Aorta (tissue), 5 donors: ENCODE results near the gene MUSTN1. TPM values are rescaled to one million over a fixed set of nuclear protein-coding genes. Genes with fewer than 3 reads are reported as not detected.
A peak's percentile ranks its signal among the peaks of the same experiment; 100 is the strongest.

Source experiments
- ATAC-seq: fragments of 200-7000 bp; cut with Tn5 transposase; one replicate; pipeline ENCODE4 v1.9.1; 2022; ENCODE audit warnings: moderate library complexity; ENCODE audit not compliant: low FRiP score
- DNase-seq, 2 donors: peaks; one replicate each; pipeline ENCODE4 v3.0.0-alpha.2; 2020
- H3K27ac ChIP-seq, 2 donors: one replicate each; pipeline ENCODE4 v1.5.1; 2013; ENCODE audit warnings: low read length in 2 of 2, mild to moderate bottlenecking in 2 of 2, moderate library complexity in 2 of 2, control low read depth in 1 of 2, inconsistent platforms in 1 of 2, low read depth in 1 of 2
- H3K27me3 ChIP-seq, 2 donors: one replicate each; pipeline ENCODE4 v1.6.1; 2013; ENCODE audit warnings: control low read depth in 1 of 2, low read length in 1 of 2, mild to moderate bottlenecking in 1 of 2, moderate library complexity in 1 of 2; ENCODE audit not compliant: insufficient read depth in 2 of 2, control insufficient read depth in 1 of 2
- H3K36me3 ChIP-seq, 2 donors: one replicate each; pipeline ENCODE4 v1.6.1; 2013; ENCODE audit warnings: control low read depth in 1 of 2, low read length in 1 of 2, mild to moderate bottlenecking in 1 of 2; ENCODE audit not compliant: insufficient read depth in 2 of 2, control insufficient read depth in 1 of 2
- H3K4me1 ChIP-seq, 2 donors: one replicate each; pipeline ENCODE4 v1.6.1; 2013; ENCODE audit warnings: low read length in 2 of 2, control low read depth in 1 of 2, mild to moderate bottlenecking in 1 of 2, moderate library complexity in 1 of 2; ENCODE audit not compliant: insufficient read depth in 2 of 2, control insufficient read depth in 1 of 2
- H3K4me3 ChIP-seq, 2 donors: one replicate each; pipeline ENCODE4 v1.5.1; 2013; ENCODE audit warnings: low read length in 2 of 2, control low read depth in 1 of 2, mild to moderate bottlenecking in 1 of 2
- H3K9me3 ChIP-seq: one replicate; pipeline ENCODE4 v1.6.1; 2013; ENCODE audit warnings: mild to moderate bottlenecking, low read length; ENCODE audit not compliant: control insufficient read depth
- whole genome bisulfite sequencing, 2 donors: extraction: QIAGEN DNeasy Blood & Tissue Kit; methylation state at CpG; one replicate each; pipeline ENCODE4 v1.1.7; 2013; 5-methylcytosine and 5-hydroxymethylcytosine counted together
- intact Hi-C, 2 donors: fragments of 100-400 bp; cut with DNase I; formaldehyde crosslinking; loops; one replicate each; pipeline versions ENCODE4 v1.14.2 to v1.15.0; 2022
- polyA plus RNA-seq, 2 donors: library from polyadenylated mRNA; stranded (reverse); fragments of 200-250 nt; gene quantifications; one replicate each; pipeline ENCODE4 v1.2.3, GENCODE V29; 2013
- total RNA-seq, 2 donors: library from RNA; stranded (reverse); fragmentation: NEBNext Ultra II Directional; extraction: Animal tissue kit (Norgen Biotek cat#: 25700); gene quantifications; one replicate each; pipeline ENCODE4 v1.2.1, GENCODE V29; 2021
- donor health status: healthy with polysubstance abuse.
- donor health status: Bipolar disorder and iron deficiency.
- donor health status: DM: no; HTN: no; CAD: no.
- donor health status: DM: no; HTN: no; CAD: no.
- donor health status: DM: yes; HTN: yes; CAD: no.

MUSTN1 gene
- total and polyA plus RNA-seq, 4 donors = 29.7 to 474 (median 71.7) TPM

DNA sequence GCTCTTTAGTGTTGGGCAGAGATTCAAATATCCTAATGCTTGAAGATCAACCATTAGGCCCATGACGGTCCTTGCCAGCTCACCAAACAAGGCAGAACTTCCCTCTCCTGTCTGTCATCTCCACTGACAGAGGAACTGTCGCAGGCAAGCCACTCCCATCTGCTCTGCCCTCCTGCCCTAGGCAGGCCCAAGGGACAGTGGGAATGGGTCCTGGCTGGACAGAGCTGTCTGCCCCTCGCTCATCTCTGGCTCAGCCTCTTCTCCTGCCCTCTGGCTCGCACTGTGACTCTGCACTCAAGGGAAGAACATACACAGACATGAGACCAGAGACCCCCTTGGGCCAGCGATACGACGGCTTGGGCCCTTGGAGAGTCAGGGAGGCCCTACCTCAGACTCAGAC lies 7.6 kb upstream of the MUSTN1 start:
- Histone ChIP-seq H3K4me3 (no peak overlapping the region), H3K27me3 (no peaks in the 10 kb centered on the region), H3K36me3 (peaks cover 0 to 3% of the 10 kb centered on the region in 2 donors), H3K9me3 (no peaks in the 10 kb centered on the region), H3K4me1 (peaks cover 0 to 6% of the 10 kb centered on the region in 2 donors), H3K27ac (peak overlapping the region in 1 of 2 donors; percentile 14)
- WGBS, 2 donors = 59 to 68% methylated on average over 7 of the region's 7 CpGs
- DNase-seq = peak in 1 of 2 donors; percentile 32
- intact Hi-C loops = no loop called here
- no peak for ATAC-seq

DNA sequence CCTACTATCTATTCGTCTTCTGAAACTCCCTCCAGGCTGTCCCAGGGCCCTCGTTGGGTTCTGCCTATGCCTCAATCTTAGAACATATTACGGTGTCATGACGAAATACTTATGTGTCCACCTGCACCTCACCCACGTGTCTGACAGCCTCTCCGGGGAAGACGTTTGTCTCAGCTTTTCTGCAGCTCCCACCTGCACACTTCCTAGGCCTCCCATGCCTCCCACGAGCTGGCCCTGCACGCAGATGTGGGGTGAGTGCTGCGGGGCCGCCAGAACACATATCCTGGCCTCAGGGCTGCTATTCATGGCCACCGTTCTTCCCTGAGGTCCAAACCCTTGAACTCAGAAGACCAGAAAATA lies 7.1 kb upstream of the MUSTN1 start:
- DNase-seq = peak in 1 of 2 donors; percentile 66
- no peaks in the 10 kb centered on the region for H3K9me3 ChIP-seq
- H3K4me3 ChIP-seq = no peak overlapping the region
- H3K27me3 ChIP-seq = no peaks in the 10 kb centered on the region
- H3K36me3 ChIP-seq = peaks cover 0 to 3% of the 10 kb centered on the region in 2 donors
- H3K27ac ChIP-seq = no peak overlapping the region
- WGBS, 2 donors = 76 to 80% methylated on average over 12 of the region's 12 CpGs
- H3K4me1 ChIP-seq = peaks cover 0 to 6% of the 10 kb centered on the region in 2 donors
- ATAC-seq = no peak
- intact Hi-C loops = no loop called here

DNA sequence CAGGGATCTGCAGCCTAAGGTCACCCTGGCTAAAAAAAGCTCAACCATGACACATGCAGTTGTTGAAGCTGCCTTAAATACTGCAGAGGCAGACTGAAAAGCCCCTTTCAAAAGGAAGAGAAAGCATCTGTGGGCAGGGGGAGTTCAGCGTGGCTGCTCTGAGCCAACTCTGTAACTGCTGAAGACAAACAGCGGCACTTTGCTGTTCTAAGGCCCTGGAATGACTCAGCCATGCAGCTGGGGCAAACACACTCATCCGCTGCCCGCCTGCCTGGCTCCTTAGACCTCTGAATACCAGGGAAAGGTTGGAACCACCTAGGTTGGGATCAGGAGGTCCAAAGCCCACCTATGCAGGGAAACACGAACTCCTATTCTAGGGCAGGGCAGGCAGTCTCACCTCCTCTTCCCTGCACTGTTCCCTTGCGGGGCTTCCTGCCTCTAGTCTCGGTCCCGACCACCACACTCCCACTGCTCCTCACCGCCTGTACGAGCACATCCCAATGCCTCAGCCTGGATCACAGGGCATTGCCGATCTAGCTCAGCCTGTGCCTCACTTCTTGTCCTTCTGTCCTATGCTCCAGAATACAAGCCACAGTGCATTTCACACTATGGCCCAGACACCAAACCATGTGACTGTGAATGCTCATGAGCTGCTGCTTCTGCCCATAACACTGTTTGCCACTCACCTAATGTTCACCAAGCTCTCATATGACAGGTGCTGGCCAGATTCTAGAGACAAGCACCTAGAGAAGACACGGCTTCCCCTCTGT lies 6.6 kb upstream of the MUSTN1 start:
- ATAC-seq = no peak
- peak; percentile 34 to 41 for DNase-seq
- Histone ChIP-seq H3K27me3 (no peaks in the 10 kb centered on the region), H3K4me3 (no peak overlapping the region), H3K9me3 (no peaks in the 10 kb centered on the region), H3K4me1 (peaks cover 0 to 6% of the 10 kb centered on the region in 2 donors), H3K36me3 (peaks cover 0 to 3% of the 10 kb centered on the region in 2 donors), H3K27ac (no peak overlapping the region)
- intact Hi-C loops = no loop called here
- 87 to 91% methylated on average over 12 of the region's 12 CpGs for WGBS, 2 donors

DNA sequence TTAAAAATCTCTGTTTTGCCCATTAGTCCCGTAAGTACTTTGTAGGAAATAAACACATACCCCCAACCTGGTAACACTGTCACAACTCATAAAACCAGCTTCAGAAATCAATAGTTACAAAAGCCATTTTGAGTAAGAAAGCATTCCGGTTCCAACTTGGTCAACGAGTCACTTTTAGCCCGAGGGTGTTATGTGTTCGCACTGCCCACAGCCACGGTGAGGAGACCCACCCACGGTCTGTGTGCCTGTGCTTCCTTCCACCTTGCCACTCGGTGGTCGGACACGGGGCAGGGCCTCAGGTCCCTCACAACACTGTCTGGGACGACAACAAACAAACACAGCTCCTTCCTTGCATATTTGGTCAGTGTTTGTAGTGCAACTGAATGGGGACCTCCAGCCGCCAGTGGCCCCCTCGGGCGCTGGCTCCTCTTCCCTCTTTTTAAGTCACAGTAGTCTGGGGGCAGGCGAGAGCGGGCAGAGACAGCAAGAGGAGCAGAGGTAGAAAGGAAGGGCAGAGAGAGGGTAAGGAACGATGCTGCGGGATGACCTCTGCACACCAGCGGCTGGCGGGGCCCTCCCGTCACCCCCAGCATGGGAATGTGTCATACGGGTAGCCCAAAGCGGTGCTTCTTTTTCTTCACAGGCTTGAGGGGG lies 5.2 kb upstream of the MUSTN1 start:
- intact Hi-C loops = no loop called here
- no peaks in the 10 kb centered on the region for H3K27me3 ChIP-seq
- peaks cover 0 to 3% of the 10 kb centered on the region in 2 donors for H3K36me3 ChIP-seq
- peaks cover 2 to 6% of the 10 kb centered on the region in 2 donors for H3K4me1 ChIP-seq
- H3K9me3 ChIP-seq = no peaks in the 10 kb centered on the region
- DNase-seq (peak in 1 of 2 donors; percentile 60), ATAC-seq (no peak)
- 88 to 89% methylated on average over 23 of the region's 23 CpGs for WGBS, 2 donors
- H3K27ac ChIP-seq = no peak overlapping the region
- H3K4me3 ChIP-seq = no peak overlapping the region

DNA sequence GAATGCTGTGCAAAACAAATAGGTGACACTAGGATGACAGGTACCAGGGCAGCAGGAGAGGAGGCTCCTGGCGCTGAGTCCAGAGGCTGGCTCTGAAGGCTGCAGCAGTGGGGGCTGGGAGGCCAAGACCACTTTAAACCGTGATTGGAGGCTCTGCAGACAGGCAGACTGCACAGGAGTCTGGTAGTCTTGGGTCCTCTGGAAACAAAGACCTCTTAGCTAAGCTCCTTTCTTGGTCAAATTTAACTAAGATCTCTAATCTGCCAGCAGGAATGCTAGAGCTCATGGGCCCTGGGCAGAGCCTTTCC lies 4.4 kb upstream of the MUSTN1 start:
- Histone ChIP-seq H3K36me3 (peaks cover 0 to 3% of the 10 kb centered on the region in 2 donors), H3K4me1 (peaks cover 2 to 6% of the 10 kb centered on the region in 2 donors)
- intact Hi-C loops = no loop called here

DNA sequence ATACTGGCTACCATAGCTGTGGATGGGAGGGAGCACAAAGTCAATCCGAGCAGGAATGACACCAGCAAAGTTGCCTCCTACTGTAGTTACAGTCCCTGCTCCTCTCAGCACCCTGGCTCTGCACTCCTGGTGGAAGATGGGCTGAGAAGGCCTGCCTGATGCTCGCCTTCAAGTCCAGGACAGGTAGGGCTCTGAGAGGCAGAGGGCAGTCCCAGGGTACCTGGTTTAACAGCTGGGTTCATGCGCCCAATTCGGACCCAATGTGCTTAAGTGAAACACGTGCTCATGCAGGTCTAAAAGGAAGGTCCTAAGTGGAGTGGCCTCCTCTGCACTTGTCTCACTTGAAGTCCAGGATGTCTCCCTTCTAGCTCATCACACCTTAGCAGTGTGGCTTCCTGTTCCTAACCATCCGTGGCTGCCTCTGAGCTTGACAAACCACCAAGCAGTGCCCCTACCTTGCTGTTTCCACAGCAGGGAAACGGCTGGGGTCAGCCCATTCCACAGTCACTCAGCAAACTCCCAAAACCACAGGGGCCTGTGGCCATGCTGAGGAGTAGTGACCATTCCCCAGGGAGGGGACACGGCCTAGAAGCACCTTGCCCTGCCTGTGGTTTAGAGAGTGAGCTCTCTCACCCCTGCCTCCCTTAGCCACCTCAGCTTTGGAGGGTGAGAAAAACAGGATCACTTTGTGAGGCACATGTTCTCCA lies 3.9 kb upstream of the MUSTN1 start:
- intact Hi-C loops = no loop called here
- Histone ChIP-seq H3K27ac (no peak overlapping the region), H3K4me1 (peaks cover under 1 to 2% of the 10 kb centered on the region in 2 donors), H3K27me3 (no peaks in the 10 kb centered on the region), H3K9me3 (no peaks in the 10 kb centered on the region), H3K4me3 (no peak overlapping the region), H3K36me3 (peaks cover 0 to 3% of the 10 kb centered on the region in 2 donors)
- peak in 1 of 2 donors; percentile 32 for DNase-seq
- no peak for ATAC-seq
- 85 to 91% methylated on average over 8 of the region's 8 CpGs for WGBS, 2 donors

More for the DNA sequence above, 4.4 kb upstream of the MUSTN1 start:
- Histone ChIP-seq H3K27ac (no peak overlapping the region), H3K9me3 (no peaks in the 10 kb centered on the region), H3K27me3 (no peaks in the 10 kb centered on the region), H3K4me3 (no peak overlapping the region)
- WGBS, 2 donors = 63 to 77% methylated on average over 2 of the region's 2 CpGs
- ATAC-seq (no peak), DNase-seq (no peak)

DNA sequence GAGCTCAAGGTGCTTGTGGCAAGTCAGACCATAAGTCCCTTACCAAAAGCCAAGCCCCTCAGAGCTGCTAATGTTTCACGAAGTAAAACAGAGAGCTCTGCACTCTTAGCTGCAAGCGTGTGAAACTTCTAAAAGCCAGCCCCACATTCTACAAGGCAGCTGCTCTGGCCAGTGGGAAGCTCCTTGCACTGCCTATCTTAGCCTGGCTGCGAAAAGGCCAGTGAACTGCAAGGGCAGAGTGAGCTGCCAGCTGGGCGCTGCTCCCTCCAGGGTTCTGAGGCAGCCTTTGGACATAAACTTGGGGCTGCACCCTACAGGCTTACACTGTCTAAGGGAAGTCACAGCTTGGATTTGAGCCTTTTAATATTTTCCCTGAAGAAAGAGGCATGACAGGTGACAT lies 2.2 kb upstream of the MUSTN1 start:
- Histone ChIP-seq H3K9me3 (no peaks in the 10 kb centered on the region), H3K4me3 (no peak overlapping the region), H3K36me3 (peaks cover 0 to 1% of the 10 kb centered on the region in 2 donors), H3K4me1 (peaks cover 0 to 2% of the 10 kb centered on the region in 2 donors), H3K27me3 (no peaks in the 10 kb centered on the region), H3K27ac (no peak overlapping the region)
- ATAC-seq = no peak
- DNase-seq = peak in 1 of 2 donors; percentile 47
- intact Hi-C loops = no loop called here
- 23 to 30% methylated on average over 4 of the region's 4 CpGs for WGBS, 2 donors

DNA sequence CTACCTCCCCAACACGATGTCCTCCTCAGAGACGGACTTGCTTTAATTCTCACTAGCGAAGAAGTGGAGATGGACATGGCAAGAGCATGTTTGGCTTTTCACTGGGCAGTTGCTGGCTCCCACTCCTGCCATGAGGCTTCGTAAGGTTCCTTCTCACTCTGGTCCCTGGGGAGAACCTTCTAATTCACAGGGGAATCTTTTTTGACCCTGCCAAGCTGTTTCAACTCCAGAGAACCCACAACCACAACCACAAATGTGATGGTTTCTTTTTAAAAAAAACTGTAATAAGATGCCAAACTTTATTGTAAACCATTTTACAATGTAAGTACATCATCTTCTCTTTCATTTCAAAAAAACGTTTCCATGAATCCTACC lies 1.6 kb upstream of the MUSTN1 start:
- DNase-seq (no peak), ATAC-seq (no peak)
- Histone ChIP-seq H3K9me3 (no peaks in the 10 kb centered on the region), H3K27me3 (no peaks in the 10 kb centered on the region), H3K4me3 (no peak overlapping the region), H3K36me3 (peaks cover 0 to 1% of the 10 kb centered on the region in 2 donors), H3K27ac (no peak overlapping the region), H3K4me1 (peaks cover 0 to 2% of the 10 kb centered on the region in 2 donors)
- 41 to 50% methylated on average over 5 of the region's 5 CpGs for WGBS, 2 donors
- intact Hi-C loops = no loop called here
